HG03565 (cell line): Measurements from ENCODE around the gene MAP1LC3B2.

Experiments used
- ATAC-seq: cut with Tn5 transposase; IDR thresholded peaks from one replicate; pipeline ENCODE4 v1.9.1; 2021; ENCODE audit warnings: mild to moderate bottlenecking, moderate library complexity; ENCODE audit not compliant: unreplicated experiment

The MAP1LC3B2 gene

GRCh38 chr12:116610971-116611541, 51.9 kb downstream of the MAP1LC3B2 start:
- ATAC-seq: no peak

- ATAC-seq: no peak
These were observed 53.3 kb downstream of the MAP1LC3B2 start for GRCh38 chr12:116612436-116612835.

- ATAC-seq: no peak
These were observed 54.1 kb downstream of the MAP1LC3B2 start for GRCh38 chr12:116613256-116613655.

GRCh38 chr12:116614194-116614915, 55.2 kb downstream of the MAP1LC3B2 start:
- no peak for ATAC-seq

- ATAC-seq: no peak
These were observed 56.1 kb downstream of the MAP1LC3B2 start for GRCh38 chr12:116615141-116615861.

- no peak for ATAC-seq
These were observed 57.5 kb downstream of the MAP1LC3B2 start for GRCh38 chr12:116616536-116617248.

- ATAC-seq: no peak
These were observed 60.1 kb downstream of the MAP1LC3B2 start for GRCh38 chr12:116619246-116619645.

GRCh38 chr12:116620124-116620491, 60.9 kb downstream of the MAP1LC3B2 start:
- no peak for ATAC-seq

- no peak for ATAC-seq
These were observed 61.5 kb downstream of the MAP1LC3B2 start for GRCh38 chr12:116620492-116621191.

- no peak for ATAC-seq
These were observed 62.0 kb downstream of the MAP1LC3B2 start for GRCh38 chr12:116621194-116621593.

- no peak for ATAC-seq
These were observed 65.3 kb downstream of the MAP1LC3B2 start for GRCh38 chr12:116624516-116624915.

GRCh38 chr12:116626153-116626552, 67.0 kb downstream of the MAP1LC3B2 start:
- no peak for ATAC-seq
